ENCODE results near the gene DHX16. TPM values are rescaled to one million over a fixed set of nuclear protein-coding genes. Genes with fewer than 3 reads are reported as not detected.

DHX16 gene
- polyA plus RNA-seq, 3 donors: 46.2 to 51.0 (median 50.7) TPM

GRCh38 chr6:30654798-30655742, 17.7 kb downstream of the DHX16 start:
- DNase-seq (ENCODE audit: extremely low read depth in 1 of 11, low read depth in 9 of 11, low spot score in 4 of 11): no peak

- DNase-seq (ENCODE audit: extremely low read depth in 1 of 11, low read depth in 9 of 11, low spot score in 4 of 11): no peak
Observed at GRCh38 chr6:30651143-30651542, 21.7 kb downstream of the DHX16 start.

- peak in 8 of 11 donors; percentile 42 to 76 (median 58) for DNase-seq (ENCODE audit: extremely low read depth in 1 of 11, low read depth in 9 of 11, low spot score in 4 of 11)
Observed at GRCh38 chr6:30647242-30648116, 25.3 kb downstream of the DHX16 start.

- DNase-seq (ENCODE audit: extremely low read depth in 1 of 11, low read depth in 9 of 11, low spot score in 4 of 11): peak; percentile 74 to 88 (median 85)
Observed at GRCh38 chr6:30646450-30647241, 26.2 kb downstream of the DHX16 start, which contains the start of gene C6orf136. Gene C6orf136 (plus strand): TSS chr6:30647133. CDS start chr6:30647232, 99 bp downstream.

GRCh38 chr6:30645989-30646388, 26.8 kb downstream of the DHX16 start:
- DNase-seq (ENCODE audit: extremely low read depth in 1 of 11, low read depth in 9 of 11, low spot score in 4 of 11): no peak

GRCh38 chr6:30644769-30645168, 28.0 kb downstream of the DHX16 start:
- DNase-seq (ENCODE audit: extremely low read depth in 1 of 11, low read depth in 9 of 11, low spot score in 4 of 11): no peak

GRCh38 chr6:30643656-30644055, 29.1 kb downstream of the DHX16 start:
- DNase-seq (ENCODE audit: extremely low read depth in 1 of 11, low read depth in 9 of 11, low spot score in 4 of 11): no peak

GRCh38 chr6:30641048-30641447, 31.8 kb downstream of the DHX16 start:
- no peak for DNase-seq (ENCODE audit: extremely low read depth in 1 of 11, low read depth in 9 of 11, low spot score in 4 of 11)

GRCh38 chr6:30640481-30640880, 32.3 kb downstream of the DHX16 start:
- no peak for DNase-seq (ENCODE audit: extremely low read depth in 1 of 11, low read depth in 9 of 11, low spot score in 4 of 11)

- DNase-seq (ENCODE audit: extremely low read depth in 1 of 11, low read depth in 9 of 11, low spot score in 4 of 11): no peak
Observed at GRCh38 chr6:30635834-30636233, 37.0 kb downstream of the DHX16 start.

GRCh38 chr6:30626484-30627366, 46.1 kb downstream of the DHX16 start, which contains the start of gene ATAT1:
Gene ATAT1 (plus strand): TSS chr6:30626874.
- peak in 8 of 11 donors; percentile 74 to 83 (median 80) for DNase-seq (ENCODE audit: extremely low read depth in 1 of 11, low read depth in 9 of 11, low spot score in 4 of 11)

- DNase-seq (ENCODE audit: extremely low read depth in 1 of 11, low read depth in 9 of 11, low spot score in 4 of 11): no peak
Observed at GRCh38 chr6:30625511-30625910, 47.3 kb downstream of the DHX16 start.

GRCh38 chr6:30619561-30619960, 53.2 kb downstream of the DHX16 start:
- no peak for DNase-seq (ENCODE audit: extremely low read depth in 1 of 11, low read depth in 9 of 11, low spot score in 4 of 11)

GRCh38 chr6:30618270-30618797, 54.5 kb downstream of the DHX16 start:
- no peak for DNase-seq (ENCODE audit: extremely low read depth in 1 of 11, low read depth in 9 of 11, low spot score in 4 of 11)

GRCh38 chr6:30617565-30618269, 55.1 kb downstream of the DHX16 start, which contains the start of gene MRPS18B:
Gene MRPS18B (plus strand): TSS chr6:30617840. CDS start chr6:30617866, 26 bp downstream.
- DNase-seq (ENCODE audit: extremely low read depth in 1 of 11, low read depth in 9 of 11, low spot score in 4 of 11): peak; percentile 97 to 99 (median 98)

GRCh38 chr6:30616811-30617564, 55.8 kb downstream of the DHX16 start, which contains the start of gene PPP1R10:
Gene PPP1R10 (minus strand): TSS chr6:30617243. CDS start chr6:30609944, 7,299 bp downstream.
- peak; percentile 99 to 100 (median 100) for DNase-seq (ENCODE audit: extremely low read depth in 1 of 11, low read depth in 9 of 11, low spot score in 4 of 11)

Measured in renal cortex interstitium (tissue), 11 donors.